Suprapubic skin (tissue), 3 donors: ENCODE data around the gene WNT9A.

ENCODE experiments used
- CTCF ChIP-seq, 2 donors: fragments of 200-600 bp in 1 of 2; fragments of 450-650 bp in 1 of 2; sonication (generic) in 1 of 2; IDR thresholded peaks; one replicate each; pipeline ENCODE4 v1.5.1; 2016 to 2019; ENCODE audit warnings: antibody characterized with exemption in 2 of 2, mild to moderate bottlenecking in 1 of 2, moderate library complexity in 1 of 2
- POLR2AphosphoS5 ChIP-seq, 3 donors: sonication (generic); formaldehyde crosslinking; IDR thresholded peaks; one replicate each; pipeline ENCODE4 v1.6.1; 2017; ENCODE audit warnings: antibody characterized with exemption in 3 of 3

- TF ChIP-seq CTCF (IDR thresholded peaks at IDR 0.05) (no peak), POLR2AphosphoS5 (IDR thresholded peaks at IDR 0.05) (no peak)
Observed at GRCh38 chr1:227996187-227996950, 48.6 kb upstream of the WNT9A start.
